Lung (tissue), 12 donors: ENCODE results near the gene SUMO3. TPM values are rescaled to one million over a fixed set of nuclear protein-coding genes. Genes with fewer than 3 reads are reported as not detected.

ENCODE experiments used
- ATAC-seq: fragments of 200-7000 bp; cut with Tn5 transposase; one replicate; pipeline ENCODE4 v1.9.1; 2020; ENCODE audit warnings: moderate number of reproducible peaks; ENCODE audit not compliant: insufficient read depth, low FRiP score
- DNase-seq, 3 donors: peaks; one replicate each; pipeline ENCODE4 v3.0.0-alpha.2; 2013 to 2017
- H3K27ac ChIP-seq, 2 donors: one replicate each; pipeline ENCODE4 v1.5.1; 2013; ENCODE audit warnings: mild to moderate bottlenecking in 2 of 2, moderate library complexity in 2 of 2, control low read depth in 1 of 2, inconsistent platforms in 1 of 2, low read depth in 1 of 2, low read length in 1 of 2
- H3K27me3 ChIP-seq, 3 donors: one replicate each; pipeline ENCODE4 v1.5.1; 2013; ENCODE audit warnings: low read length in 2 of 3; ENCODE audit not compliant: control insufficient read depth in 3 of 3, insufficient read depth in 3 of 3
- H3K36me3 ChIP-seq, 4 donors: one replicate each; pipeline ENCODE4 v1.5.1; 2013; ENCODE audit warnings: low read length in 4 of 4, mild to moderate bottlenecking in 1 of 4, moderate library complexity in 1 of 4; ENCODE audit not compliant: control insufficient read depth in 4 of 4, insufficient read depth in 4 of 4
- H3K4me1 ChIP-seq, 5 donors: one replicate each; pipeline ENCODE4 v1.5.1; 2013; ENCODE audit warnings: low read length in 5 of 5, mild to moderate bottlenecking in 2 of 5, moderate library complexity in 1 of 5; ENCODE audit not compliant: control insufficient read depth in 5 of 5, insufficient read depth in 5 of 5
- H3K4me3 ChIP-seq: one replicate; pipeline ENCODE4 v1.5.1; 2013; ENCODE audit warnings: mild to moderate bottlenecking, control low read depth, moderate library complexity
- H3K9ac ChIP-seq, 2 donors: one replicate each; pipeline ENCODE4 v1.5.1; 2013; ENCODE audit warnings: low read length in 2 of 2, control low read depth in 1 of 2; ENCODE audit not compliant: insufficient read depth in 1 of 2
- H3K9me3 ChIP-seq, 4 donors: one replicate each; pipeline ENCODE4 v1.5.1; 2013; ENCODE audit warnings: low read length in 3 of 4, mild to moderate bottlenecking in 1 of 4, moderate library complexity in 1 of 4; ENCODE audit not compliant: control insufficient read depth in 4 of 4, insufficient read depth in 3 of 4
- CTCF ChIP-seq: IDR thresholded peaks from 2 replicates; pipeline ENCODE4 v1.5.1; 2012; ENCODE audit warnings: mild to moderate bottlenecking; ENCODE audit errors: control extremely low read depth, extremely low read depth
- WGBS, 2 donors: extraction: QIAGEN DNeasy Blood & Tissue Kit; methylation state at CpG; one replicate each; pipeline ENCODE4 v1.1.7; 2013; 5-methylcytosine and 5-hydroxymethylcytosine counted together
- polyA plus RNA-seq, 2 donors: library from polyadenylated mRNA; stranded (reverse); fragments of 200-250 nt; gene quantifications; one replicate each; pipeline ENCODE4 v1.2.1, GENCODE V29; 2013
- total RNA-seq, 2 donors: library from RNA; depleted of rRNA in 1 of 2; stranded (reverse); fragments of >200 nt in 1 of 2; gene quantifications; one replicate each; pipeline ENCODE4 v1.2.1, GENCODE V29; 2014 to 2021
- donor health status: control.
- donor health status: control.
- donor health status: Bipolar disorder and iron deficiency.
- donor health status: healthy.
- donor health status: DM: yes; HTN: yes; CAD: no.

SUMO3 gene
- total and polyA plus RNA-seq, 4 donors, result 40.4 to 96.4 (median 66.0) TPM

GRCh38 chr21:44780767-44781459 lies 36.9 kb downstream of the SUMO3 start:
- TF ChIP-seq CTCF, result no peak
- H3K27ac ChIP-seq, result peak overlapping the region in 1 of 2 donors; percentile 4
- 70 to 85% methylated on average over 16 of the region's 16 CpGs for WGBS, 2 donors
- H3K27me3 ChIP-seq, result no peaks in the 10 kb centered on the region
- ATAC-seq, result no peak
- peaks cover 0 to 14% (median 5%) of the 10 kb centered on the region in 5 donors for H3K4me1 ChIP-seq
- DNase-seq, result no peak
- no peak overlapping the region for H3K4me3 ChIP-seq
- H3K9me3 ChIP-seq, result no peaks in the 10 kb centered on the region
- no peak overlapping the region for H3K9ac ChIP-seq
- H3K36me3 ChIP-seq, result peaks cover 3 to 7% (median 5%) of the 10 kb centered on the region in 4 donors

- ATAC-seq (no peak), DNase-seq (no peak)
- WGBS, 2 donors, result 85 to 87% methylated on average over 7 of the region's 7 CpGs
- no peak overlapping the region for H3K9ac ChIP-seq
- H3K27me3 ChIP-seq, result no peaks in the 10 kb centered on the region
- peaks cover 0 to 13% (median 5%) of the 10 kb centered on the region in 5 donors for H3K4me1 ChIP-seq
- TF ChIP-seq CTCF, result no peak
- no peaks in the 10 kb centered on the region for H3K9me3 ChIP-seq
- no peak overlapping the region for H3K27ac ChIP-seq
- H3K4me3 ChIP-seq, result no peak overlapping the region
- peaks cover 3 to 12% (median 7%) of the 10 kb centered on the region in 4 donors for H3K36me3 ChIP-seq
Observed at GRCh38 chr21:44780137-44780502, 37.7 kb downstream of the SUMO3 start.

GRCh38 chr21:44779417-44780136 lies 38.3 kb downstream of the SUMO3 start:
- TF ChIP-seq CTCF, result no peak
- peaks cover 3 to 13% (median 7%) of the 10 kb centered on the region in 4 donors for H3K36me3 ChIP-seq
- H3K27me3 ChIP-seq, result no peaks in the 10 kb centered on the region
- no peak overlapping the region for H3K9ac ChIP-seq
- no peak overlapping the region for H3K27ac ChIP-seq
- ATAC-seq (no peak), DNase-seq (peak in 2 of 3 donors; percentile 24 to 36)
- H3K9me3 ChIP-seq, result no peaks in the 10 kb centered on the region
- peaks cover 0 to 12% (median 5%) of the 10 kb centered on the region in 5 donors for H3K4me1 ChIP-seq
- no peak overlapping the region for H3K4me3 ChIP-seq
- 84 to 95% methylated on average over 17 of the region's 17 CpGs for WGBS, 2 donors
